Effector memory CD4-positive, alpha-beta T cell (primary cell): ENCODE data around the gene SORCS2.

Experiments used
- DNase-seq, 3 donors: peaks; one replicate each; pipeline ENCODE4 v3.0.0-alpha.2; 2020
- H3K27ac ChIP-seq: 2 replicates; pipeline ENCODE4 v1.7.0; 2013; ENCODE audit warnings: mild to moderate bottlenecking, low read length, moderate library complexity; ENCODE audit not compliant: insufficient read depth, poor library complexity, severe bottlenecking
- H3K27me3 ChIP-seq: replicated peaks from 2 replicates; pipeline ENCODE4 v1.7.0; 2013; ENCODE audit warnings: mild to moderate bottlenecking, low read length; ENCODE audit not compliant: insufficient read depth, control insufficient read depth, poor library complexity, severe bottlenecking
- H3K36me3 ChIP-seq: 2 replicates; pipeline ENCODE4 v1.7.0; 2013; ENCODE audit warnings: mild to moderate bottlenecking, low read length, moderate library complexity; ENCODE audit not compliant: control insufficient read depth, insufficient read depth
- H3K4me1 ChIP-seq: 2 replicates; pipeline ENCODE4 v1.7.0; 2013; ENCODE audit warnings: low read length, mild to moderate bottlenecking; ENCODE audit not compliant: control insufficient read depth, insufficient read depth, poor library complexity, severe bottlenecking
- H3K4me3 ChIP-seq: 2 replicates; pipeline ENCODE4 v1.7.0; 2013; ENCODE audit warnings: low read length, low read depth, mild to moderate bottlenecking; ENCODE audit not compliant: insufficient read depth, poor library complexity, severe bottlenecking
- H3K9me3 ChIP-seq: 2 replicates; pipeline ENCODE4 v1.7.0; 2013; ENCODE audit warnings: mild to moderate bottlenecking, low read length, moderate library complexity; ENCODE audit not compliant: control insufficient read depth

Gene SORCS2

GRCh38 chr4:7620086-7620813 is 427.9 kb downstream of the SORCS2 start:
- no peak overlapping the region for H3K4me3 ChIP-seq
- no peaks in the 10 kb centered on the region for H3K36me3 ChIP-seq
- no peaks in the 10 kb centered on the region for H3K4me1 ChIP-seq
- no peaks in the 10 kb centered on the region for H3K27me3 ChIP-seq
- no peak for DNase-seq
- no peaks in the 10 kb centered on the region for H3K9me3 ChIP-seq
- no peak overlapping the region for H3K27ac ChIP-seq

- Histone ChIP-seq H3K9me3 (no peaks in the 10 kb centered on the region), H3K27me3 (no peaks in the 10 kb centered on the region), H3K4me1 (no peaks in the 10 kb centered on the region), H3K36me3 (no peaks in the 10 kb centered on the region), H3K4me3 (no peak overlapping the region), H3K27ac (no peak overlapping the region)
- DNase-seq, result no peak
These were observed 428.5 kb downstream of the SORCS2 start for GRCh38 chr4:7620814-7621176.

- Histone ChIP-seq H3K9me3 (no peaks in the 10 kb centered on the region), H3K27me3 (no peaks in the 10 kb centered on the region), H3K4me1 (no peaks in the 10 kb centered on the region), H3K36me3 (no peaks in the 10 kb centered on the region), H3K27ac (no peak overlapping the region), H3K4me3 (no peak overlapping the region)
- no peak for DNase-seq
These were observed 429.1 kb downstream of the SORCS2 start for GRCh38 chr4:7621252-7622035.

GRCh38 chr4:7622371-7622770 is 430.0 kb downstream of the SORCS2 start:
- H3K27ac ChIP-seq, result no peak overlapping the region
- H3K4me1 ChIP-seq, result no peaks in the 10 kb centered on the region
- no peaks in the 10 kb centered on the region for H3K36me3 ChIP-seq
- no peak for DNase-seq
- no peaks in the 10 kb centered on the region for H3K9me3 ChIP-seq
- no peaks in the 10 kb centered on the region for H3K27me3 ChIP-seq
- no peak overlapping the region for H3K4me3 ChIP-seq

GRCh38 chr4:7623468-7623867 is 431.1 kb downstream of the SORCS2 start:
- Histone ChIP-seq H3K27me3 (no peaks in the 10 kb centered on the region), H3K27ac (no peak overlapping the region)

GRCh38 chr4:7624396-7624980 is 432.1 kb downstream of the SORCS2 start:
- H3K36me3 ChIP-seq, result no peaks in the 10 kb centered on the region
- no peak overlapping the region for H3K4me3 ChIP-seq
- no peaks in the 10 kb centered on the region for H3K4me1 ChIP-seq
- no peaks in the 10 kb centered on the region for H3K9me3 ChIP-seq
- H3K27me3 ChIP-seq, result no peaks in the 10 kb centered on the region
- DNase-seq, result no peak
- no peak overlapping the region for H3K27ac ChIP-seq

More at GRCh38 chr4:7623468-7623867, 431.1 kb downstream of the SORCS2 start:
- H3K4me3 ChIP-seq, result no peak overlapping the region
- H3K4me1 ChIP-seq, result no peaks in the 10 kb centered on the region
- no peaks in the 10 kb centered on the region for H3K9me3 ChIP-seq
- H3K36me3 ChIP-seq, result no peaks in the 10 kb centered on the region
- DNase-seq, result no peak

GRCh38 chr4:7625071-7625470 is 432.7 kb downstream of the SORCS2 start:
- H3K4me1 ChIP-seq, result no peaks in the 10 kb centered on the region
- no peak overlapping the region for H3K4me3 ChIP-seq
- no peaks in the 10 kb centered on the region for H3K9me3 ChIP-seq
- no peaks in the 10 kb centered on the region for H3K27me3 ChIP-seq
- DNase-seq, result no peak
- no peak overlapping the region for H3K27ac ChIP-seq
- no peaks in the 10 kb centered on the region for H3K36me3 ChIP-seq

GRCh38 chr4:7626531-7626930 is 434.2 kb downstream of the SORCS2 start:
- Histone ChIP-seq H3K27ac (no peak overlapping the region), H3K27me3 (no peaks in the 10 kb centered on the region), H3K9me3 (no peaks in the 10 kb centered on the region), H3K4me3 (no peak overlapping the region), H3K4me1 (no peaks in the 10 kb centered on the region), H3K36me3 (no peaks in the 10 kb centered on the region)
- no peak for DNase-seq

- Histone ChIP-seq H3K9me3 (no peaks in the 10 kb centered on the region), H3K27me3 (no peaks in the 10 kb centered on the region), H3K4me3 (no peak overlapping the region), H3K27ac (no peak overlapping the region), H3K4me1 (no peaks in the 10 kb centered on the region), H3K36me3 (no peaks in the 10 kb centered on the region)
- DNase-seq, result no peak
These were observed 435.2 kb downstream of the SORCS2 start for GRCh38 chr4:7627251-7628250.
